ENCODE data around the gene PITRM1.

PITRM1 gene

GRCh38 chr10:3195286-3195685 is 22.7 kb upstream of the PITRM1 start:
- no peak overlapping the region for H3K27ac ChIP-seq (replicated peaks)
- H3K27me3 ChIP-seq (ENCODE audit: insufficient read depth, poor library complexity, severe bottlenecking): no peaks in the 10 kb centered on the region
- TF ChIP-seq CTCF (IDR thresholded peaks at IDR 0.05; ENCODE audit: insufficient read depth, low read length) (no peak), GABPA (IDR thresholded peaks at IDR 0.05; ENCODE audit: low read depth) (no peak), POLR2AphosphoS5 (IDR thresholded peaks at IDR 0.05; ENCODE audit: low read depth) (no peak), REST (IDR thresholded peaks at IDR 0.05; ENCODE audit: insufficient replicate concordance, low read depth) (no peak), SPI1 (IDR thresholded peaks at IDR 0.05; ENCODE audit: borderline replicate concordance, low read depth) (no peak)
- DNase-seq (ENCODE audit: low read depth in 1 of 2, low spot score in 1 of 2): no peak
- H3K4me3 ChIP-seq (replicated peaks; ENCODE audit: insufficient read depth, low read length): no peak overlapping the region

GRCh38 chr10:3194871-3195270 is 22.3 kb upstream of the PITRM1 start:
- TF ChIP-seq POLR2AphosphoS5 (IDR thresholded peaks at IDR 0.05; ENCODE audit: low read depth): no peak
- TF ChIP-seq REST (IDR thresholded peaks at IDR 0.05; ENCODE audit: insufficient replicate concordance, low read depth): no peak
- TF ChIP-seq GABPA (IDR thresholded peaks at IDR 0.05; ENCODE audit: low read depth): no peak
- TF ChIP-seq SPI1 (IDR thresholded peaks at IDR 0.05; ENCODE audit: borderline replicate concordance, low read depth): no peak
- TF ChIP-seq CTCF (IDR thresholded peaks at IDR 0.05; ENCODE audit: insufficient read depth, low read length): no peak
- H3K27ac ChIP-seq (replicated peaks): no peak overlapping the region
- no peak for DNase-seq (ENCODE audit: low read depth in 1 of 2, low spot score in 1 of 2)
- no peak overlapping the region for H3K4me3 ChIP-seq (replicated peaks; ENCODE audit: insufficient read depth, low read length)
- no peaks in the 10 kb centered on the region for H3K27me3 ChIP-seq (ENCODE audit: insufficient read depth, poor library complexity, severe bottlenecking)

GRCh38 chr10:3193751-3194150 is 21.2 kb upstream of the PITRM1 start:
- Histone ChIP-seq H3K4me3 (replicated peaks; ENCODE audit: insufficient read depth, low read length) (no peak overlapping the region), H3K27me3 (ENCODE audit: insufficient read depth, poor library complexity, severe bottlenecking) (no peaks in the 10 kb centered on the region), H3K27ac (replicated peaks) (no peak overlapping the region)
- no peak for DNase-seq (ENCODE audit: low read depth in 1 of 2, low spot score in 1 of 2)
- no peak for TF ChIP-seq CTCF (IDR thresholded peaks at IDR 0.05; ENCODE audit: insufficient read depth, low read length)
- no peak for TF ChIP-seq POLR2AphosphoS5 (IDR thresholded peaks at IDR 0.05; ENCODE audit: low read depth)
- no peak for TF ChIP-seq REST (IDR thresholded peaks at IDR 0.05; ENCODE audit: insufficient replicate concordance, low read depth)
- TF ChIP-seq GABPA (IDR thresholded peaks at IDR 0.05; ENCODE audit: low read depth): no peak
- TF ChIP-seq SPI1 (IDR thresholded peaks at IDR 0.05; ENCODE audit: borderline replicate concordance, low read depth): no peak
